ENCODE measurements around the gene SLC5A11. TPM values are rescaled to one million over a fixed set of nuclear protein-coding genes. Genes with fewer than 3 reads are reported as not detected.

SLC5A11 gene
- total and polyA plus RNA-seq, 4 donors = 0.05 to 1.1 TPM; not detected in 2

DNA sequence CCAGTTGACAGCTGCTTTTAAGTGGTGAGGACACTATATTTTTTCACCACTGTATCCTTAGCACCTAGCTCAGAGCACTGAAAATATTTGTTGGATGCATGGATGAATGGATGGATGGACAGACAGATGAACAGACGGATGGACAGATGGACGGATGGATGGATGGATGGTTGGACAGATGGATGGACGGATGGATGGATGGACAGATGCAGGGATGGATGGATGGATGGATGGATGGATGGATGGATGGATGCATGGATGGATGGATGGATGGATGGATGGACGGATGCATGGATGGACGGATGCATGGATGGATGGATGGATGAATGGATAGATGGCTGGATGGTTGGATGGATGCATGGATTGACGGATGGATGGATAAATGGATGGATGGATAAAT is 12.4 kb upstream of the SLC5A11 start:
- TF ChIP-seq CTCF (IDR thresholded peaks at IDR 0.05; ENCODE audit: control extremely low read depth, extremely low read depth) = no peak
- Histone ChIP-seq H3K4me1 (ENCODE audit: control insufficient read depth in 5 of 5, insufficient read depth in 5 of 5, low read length in 5 of 5) (peaks cover 0 to 4% (median 0%) of the 10 kb centered on the region in 5 donors), H3K4me3 (no peak overlapping the region), H3K9me3 (ENCODE audit: control insufficient read depth in 4 of 4, insufficient read depth in 3 of 4, low read length in 3 of 4) (no peaks in the 10 kb centered on the region), H3K27ac (ENCODE audit: low read depth in 1 of 2, low read length in 1 of 2) (no peak overlapping the region), H3K9ac (ENCODE audit: insufficient read depth in 1 of 2, low read length in 2 of 2) (no peak overlapping the region), H3K36me3 (ENCODE audit: control insufficient read depth in 4 of 4, insufficient read depth in 4 of 4, low read length in 4 of 4) (peaks cover 0 to 5% (median under 1%) of the 10 kb centered on the region in 4 donors), H3K27me3 (ENCODE audit: control insufficient read depth in 3 of 3, insufficient read depth in 3 of 3, low read length in 2 of 3) (no peaks in the 10 kb centered on the region)
- ATAC-seq (ENCODE audit: insufficient read depth, low FRiP score) = no peak
- DNase-seq = no peak
- 90 to 94% methylated on average over 6 of the region's 6 CpGs for WGBS, 2 donors

DNA sequence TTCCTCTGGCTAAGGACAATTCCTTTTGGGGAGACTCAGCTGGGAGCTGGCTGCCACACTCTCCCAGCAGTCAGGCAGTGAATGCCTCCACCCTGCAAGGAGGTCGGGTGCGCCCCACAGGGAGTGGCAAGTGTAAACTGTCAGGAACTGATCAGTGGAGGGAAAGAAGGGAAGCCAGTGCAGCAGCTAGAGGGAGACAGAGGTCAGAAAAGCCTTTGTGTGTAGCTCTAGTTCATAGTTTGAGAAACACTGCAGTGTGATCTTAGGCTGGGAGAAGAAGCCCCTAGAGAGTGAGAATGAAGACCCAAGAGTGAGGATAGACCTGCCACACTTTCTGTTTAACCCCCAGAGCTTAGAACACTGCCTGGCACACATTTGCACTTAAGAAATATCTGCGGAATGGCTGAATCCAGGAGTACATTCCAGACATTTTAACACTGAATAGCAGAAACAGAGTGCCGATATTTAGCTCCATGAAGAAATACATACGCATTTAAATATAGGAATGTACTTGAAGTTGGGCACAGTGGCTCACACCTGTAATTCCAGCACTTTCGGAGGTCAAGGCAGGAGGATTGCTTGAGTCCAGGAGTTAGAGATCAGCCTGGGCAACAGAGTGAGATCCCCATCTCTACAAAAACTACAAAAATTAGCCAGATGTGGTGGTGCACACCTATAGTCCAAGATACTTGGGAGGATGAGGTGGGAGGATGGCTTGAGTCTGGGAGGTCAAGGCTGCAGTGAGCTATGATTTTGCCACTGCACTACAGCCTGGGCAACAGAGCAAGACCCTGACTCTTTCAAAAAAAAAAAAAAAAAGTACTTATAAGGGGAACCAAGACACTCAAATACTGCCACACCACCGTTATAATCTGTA is 11.1 kb upstream of the SLC5A11 start:
- Histone ChIP-seq H3K27me3 (ENCODE audit: control insufficient read depth in 3 of 3, insufficient read depth in 3 of 3, low read length in 2 of 3) (no peaks in the 10 kb centered on the region), H3K4me3 (no peak overlapping the region), H3K9me3 (ENCODE audit: control insufficient read depth in 4 of 4, insufficient read depth in 3 of 4, low read length in 3 of 4) (no peaks in the 10 kb centered on the region), H3K9ac (ENCODE audit: insufficient read depth in 1 of 2, low read length in 2 of 2) (no peak overlapping the region), H3K36me3 (ENCODE audit: control insufficient read depth in 4 of 4, insufficient read depth in 4 of 4, low read length in 4 of 4) (no peaks in the 10 kb centered on the region), H3K27ac (ENCODE audit: low read depth in 1 of 2, low read length in 1 of 2) (no peak overlapping the region), H3K4me1 (ENCODE audit: control insufficient read depth in 5 of 5, insufficient read depth in 5 of 5, low read length in 5 of 5) (peaks cover 0 to 7% (median 0%) of the 10 kb centered on the region in 5 donors)
- no peak for TF ChIP-seq CTCF (IDR thresholded peaks at IDR 0.05; ENCODE audit: control extremely low read depth, extremely low read depth)
- DNase-seq (peak in 2 of 3 donors; percentile 11 to 19), ATAC-seq (ENCODE audit: insufficient read depth, low FRiP score) (no peak)
- WGBS, 2 donors = 60 to 65% methylated on average over 7 of the region's 7 CpGs

DNA sequence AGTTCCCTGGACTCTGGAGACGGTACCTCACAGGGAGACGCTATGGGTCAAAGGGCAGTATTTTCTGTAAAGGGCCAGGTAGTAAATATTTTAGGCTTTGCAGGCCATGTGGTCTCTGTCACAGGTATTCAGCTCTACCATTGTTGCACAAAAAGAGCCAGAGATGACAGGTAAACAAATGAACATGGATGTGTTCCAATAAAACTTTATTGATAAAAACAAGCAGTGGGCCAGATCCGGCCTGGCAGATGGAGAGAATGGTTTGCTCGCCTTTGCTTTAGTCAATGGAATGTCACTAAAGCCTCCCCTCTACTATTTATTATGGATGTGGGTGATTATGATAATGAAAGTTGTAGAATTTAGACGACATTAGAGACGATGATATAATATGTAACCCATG is 8.9 kb upstream of the SLC5A11 start:
- Histone ChIP-seq H3K9ac (ENCODE audit: insufficient read depth in 1 of 2, low read length in 2 of 2) (no peak overlapping the region), H3K36me3 (ENCODE audit: control insufficient read depth in 4 of 4, insufficient read depth in 4 of 4, low read length in 4 of 4) (no peaks in the 10 kb centered on the region), H3K27me3 (ENCODE audit: control insufficient read depth in 3 of 3, insufficient read depth in 3 of 3, low read length in 2 of 3) (no peaks in the 10 kb centered on the region), H3K4me1 (ENCODE audit: control insufficient read depth in 5 of 5, insufficient read depth in 5 of 5, low read length in 5 of 5) (peaks cover 0 to 7% (median 0%) of the 10 kb centered on the region in 5 donors), H3K9me3 (ENCODE audit: control insufficient read depth in 4 of 4, insufficient read depth in 3 of 4, low read length in 3 of 4) (no peaks in the 10 kb centered on the region), H3K27ac (ENCODE audit: low read depth in 1 of 2, low read length in 1 of 2) (no peak overlapping the region), H3K4me3 (no peak overlapping the region)
- DNase-seq (no peak), ATAC-seq (ENCODE audit: insufficient read depth, low FRiP score) (no peak)
- 94 to 97% methylated on average over 6 of the region's 6 CpGs for WGBS, 2 donors
- TF ChIP-seq CTCF (IDR thresholded peaks at IDR 0.05; ENCODE audit: control extremely low read depth, extremely low read depth) = no peak

All from lung (tissue), 12 donors.